Caco-2 (cell line): ENCODE results near the gene DIP2A. TPM values are rescaled to one million over a fixed set of nuclear protein-coding genes. Genes with fewer than 3 reads are reported as not detected.

Source experiments
- BruUV-seq: library from RNA; stranded (reverse); fragments of 400-500 nt; replicated peaks from 2 replicates; lab custom pipeline; 2021; lab: Mats Ljungman, UMichigan
- CTCF ChIA-PET: fragments of 300-600 bp; sonication (Branson Sonifier 250); formaldehyde crosslinking; loops from one replicate; lab custom pipeline; 2022; ENCODE audit warnings: antibody characterized with exemption; lab: Charles Lee
- POLR2A ChIA-PET: fragments of 300-600 bp; sonication (Branson Sonifier 250); formaldehyde crosslinking; loops from one replicate; lab custom pipeline; 2022; ENCODE audit warnings: antibody characterized with exemption; lab: Charles Lee
- DNase-seq, 2 experiments: peaks; one replicate each; pipeline versions ENCODE4 v3.0.0 to v3.0.0-alpha.2; 2020 to 2022
- H3K27me3 ChIP-seq: replicated peaks from 2 replicates; pipeline ENCODE4 v1.6.0; 2011; ENCODE audit warnings: low read length; ENCODE audit not compliant: control insufficient read depth, insufficient read depth
- H3K36me3 ChIP-seq: 2 replicates; pipeline ENCODE4 v1.5.1; 2011; ENCODE audit warnings: low read length; ENCODE audit not compliant: control insufficient read depth, insufficient read depth
- H3K4me1 ChIP-seq: fragments of 250-450 bp; sonication (Bioruptor Pico); 2 replicates; pipeline ENCODE4 v1.5.1; 2020; ENCODE audit warnings: mild to moderate bottlenecking
- H3K4me3 ChIP-seq: 2 replicates; pipeline ENCODE4 v1.5.1; 2011; ENCODE audit warnings: low read depth, mild to moderate bottlenecking, control low read depth, low read length
- H3K9me3 ChIP-seq: fragments of 250-450 bp; sonication (Bioruptor Pico); 2 replicates; pipeline ENCODE4 v1.5.1; 2020; ENCODE audit warnings: mild to moderate bottlenecking, moderate library complexity
- H3K27ac Mint-ChIP-seq: one replicate; pipeline ENCODE4 v1.8.0; 2022; ENCODE audit warnings: mixed read lengths; ENCODE audit not compliant: unreplicated experiment
- H3K27me3 Mint-ChIP-seq: one replicate; pipeline ENCODE4 v1.8.0; 2022; ENCODE audit warnings: mixed read lengths; ENCODE audit not compliant: insufficient read depth, unreplicated experiment
- H3K36me3 Mint-ChIP-seq: one replicate; pipeline ENCODE4 v1.8.0; 2022; ENCODE audit warnings: mild to moderate bottlenecking, mixed read lengths; ENCODE audit not compliant: insufficient read depth, unreplicated experiment
- H3K4me1 Mint-ChIP-seq: one replicate; pipeline ENCODE4 v1.8.0; 2022; ENCODE audit warnings: low read depth, mixed read lengths; ENCODE audit not compliant: unreplicated experiment
- H3K4me3 Mint-ChIP-seq: one replicate; pipeline ENCODE4 v1.8.0; 2022; ENCODE audit warnings: mild to moderate bottlenecking, moderate library complexity, mixed read lengths; ENCODE audit not compliant: unreplicated experiment
- H3K9me3 Mint-ChIP-seq: one replicate; pipeline ENCODE4 v1.8.0; 2022; ENCODE audit warnings: mixed read lengths; ENCODE audit not compliant: unreplicated experiment
- CTCF ChIP-seq, 2 experiments: fragments of 200-600 bp in 1 of 2; IDR thresholded peaks; 1 replicate in 1 of 2; 2 replicates in 1 of 2; pipeline versions ENCODE4 v1.5.1 to v1.8.0; 2011 to 2022; ENCODE audit warnings: antibody characterized with exemption in 1 of 2, control low read depth in 1 of 2, inconsistent platforms in 1 of 2, low read depth in 1 of 2, low read length in 1 of 2, mild to moderate bottlenecking in 1 of 2, moderate library complexity in 1 of 2; ENCODE audit not compliant: insufficient read depth in 1 of 2, severe bottlenecking in 1 of 2, unreplicated experiment in 1 of 2
- intact Hi-C: fragments of 100-400 bp; cut with micrococcal nuclease; formaldehyde crosslinking; loops from one replicate; pipeline ENCODE4 v1.10.0; 2022; ENCODE audit not compliant: unreplicated experiment
- total RNA-seq: library from RNA; stranded (reverse); gene quantifications from 2 replicates; pipeline ENCODE4 v1.2.3, GENCODE V29; 2022

The DIP2A gene
- total RNA-seq, 1 experiment from 2014 or later, result 44.6 TPM

DNA sequence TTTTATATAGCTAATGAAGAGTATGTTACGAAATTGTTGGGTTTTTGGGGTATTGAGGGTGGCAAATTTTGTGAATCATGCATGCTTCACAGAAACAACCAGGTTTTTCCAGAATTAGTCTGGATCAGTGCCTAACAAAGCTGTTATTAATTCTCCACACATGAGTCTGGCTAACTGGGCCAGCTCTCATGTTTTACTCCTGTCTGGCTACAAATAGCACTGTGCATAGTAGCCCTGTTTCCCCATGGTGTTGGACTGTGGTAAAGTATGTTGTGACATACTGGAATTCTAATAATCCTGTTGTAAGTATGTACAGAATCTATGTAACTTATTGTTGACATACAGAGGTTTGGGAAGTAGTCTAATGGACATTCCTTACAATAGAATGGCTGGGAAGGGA lies 110.4 kb downstream of the DIP2A start:
- Mint-ChIP-seq H3K9me3 (peaks cover 10% of the 10 kb centered on the region), H3K27ac (no peak overlapping the region), H3K27me3 (no peaks in the 10 kb centered on the region), H3K36me3 (peaks cover 43% of the 10 kb centered on the region), H3K4me1 (no peaks in the 10 kb centered on the region), H3K4me3 (no peak overlapping the region)
- peaks cover 5% of the 10 kb centered on the region for H3K36me3 ChIP-seq
- no peak overlapping the region for H3K4me3 ChIP-seq
- intact Hi-C loops, result no loop called here
- no peaks in the 10 kb centered on the region; the same call in 1 of the 2 replicates for H3K9me3 ChIP-seq
- no peaks in the 10 kb centered on the region for H3K4me1 ChIP-seq
- no peak for TF ChIP-seq CTCF (IDR thresholded peaks at IDR 0.05; ENCODE audit: insufficient read depth in 1 of 2, low read depth in 1 of 2, low read length in 1 of 2, severe bottlenecking in 1 of 2, unreplicated experiment in 1 of 2)
- DNase-seq, result no peak
- H3K27me3 ChIP-seq, result no peaks in the 10 kb centered on the region
- POLR2A ChIA-PET, result no interaction called here
- CTCF ChIA-PET, result no interaction called here
- no TSS peak for BruUV-seq

DNA sequence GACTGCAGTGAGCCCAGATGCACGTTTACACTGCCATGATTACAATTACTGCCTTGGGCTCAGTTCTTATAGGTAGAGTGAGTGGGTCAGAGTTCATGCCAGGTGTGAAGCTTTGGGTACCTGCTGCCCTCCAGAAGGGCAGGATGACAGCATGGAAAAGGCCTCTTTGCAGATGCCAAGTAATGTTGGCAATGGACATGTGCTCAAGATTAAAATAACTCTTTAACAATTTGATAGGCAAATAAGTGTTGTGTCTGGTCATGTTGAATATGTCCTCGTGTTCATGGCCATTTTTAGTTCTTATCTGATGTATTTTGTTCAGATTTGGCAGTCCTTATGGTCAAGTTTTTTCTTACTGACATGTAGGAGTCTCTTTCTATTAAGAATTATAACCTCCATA lies 111.4 kb downstream of the DIP2A start:
- DNase-seq, result no peak
- Mint-ChIP-seq H3K27ac (no peak overlapping the region), H3K36me3 (peaks cover 47% of the 10 kb centered on the region), H3K27me3 (no peaks in the 10 kb centered on the region), H3K9me3 (peaks cover 10% of the 10 kb centered on the region), H3K4me1 (no peaks in the 10 kb centered on the region), H3K4me3 (no peak overlapping the region)
- H3K27me3 ChIP-seq, result no peaks in the 10 kb centered on the region
- intact Hi-C loops, result no loop called here
- no peak overlapping the region for H3K4me3 ChIP-seq
- ChIA-PET CTCF (no interaction called here), POLR2A (no interaction called here)
- TF ChIP-seq CTCF (IDR thresholded peaks at IDR 0.05; ENCODE audit: insufficient read depth in 1 of 2, low read depth in 1 of 2, low read length in 1 of 2, severe bottlenecking in 1 of 2, unreplicated experiment in 1 of 2), result no peak
- no peaks in the 10 kb centered on the region; the same call in 1 of the 2 replicates for H3K9me3 ChIP-seq
- BruUV-seq, result no TSS peak
- H3K36me3 ChIP-seq, result peaks cover 5% of the 10 kb centered on the region
- H3K4me1 ChIP-seq, result no peaks in the 10 kb centered on the region

DNA sequence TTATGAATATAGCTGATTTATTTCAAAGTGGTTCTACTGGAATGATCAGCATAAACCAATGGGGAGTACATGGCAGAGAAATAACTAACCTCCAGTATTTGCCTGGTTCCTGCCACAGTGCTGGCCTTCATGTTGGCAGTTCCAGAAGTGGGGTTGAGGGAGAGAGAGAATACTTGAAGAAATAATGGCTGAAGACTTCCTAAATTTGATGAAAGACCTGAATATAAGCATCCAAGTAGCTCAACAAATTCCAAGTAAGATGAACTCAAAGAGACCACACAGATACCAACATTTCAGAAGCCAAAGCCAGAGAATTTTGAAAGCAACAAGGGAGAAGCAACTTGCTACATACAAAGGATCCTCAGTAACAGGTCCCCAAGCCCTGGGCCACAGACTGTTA lies 111.9 kb downstream of the DIP2A start:
- Histone ChIP-seq H3K4me3 (no peak overlapping the region), H3K27me3 (no peaks in the 10 kb centered on the region), H3K9me3 (no peaks in the 10 kb centered on the region; the same call in 1 of the 2 replicates), H3K36me3 (peaks cover 5% of the 10 kb centered on the region), H3K4me1 (no peaks in the 10 kb centered on the region)
- no peak for DNase-seq
- no peak for TF ChIP-seq CTCF (IDR thresholded peaks at IDR 0.05; ENCODE audit: insufficient read depth in 1 of 2, low read depth in 1 of 2, low read length in 1 of 2, severe bottlenecking in 1 of 2, unreplicated experiment in 1 of 2)
- H3K27me3 Mint-ChIP-seq, result no peaks in the 10 kb centered on the region
- ChIA-PET CTCF (no interaction called here), POLR2A (no interaction called here)
- peaks cover 42% of the 10 kb centered on the region for H3K36me3 Mint-ChIP-seq
- H3K27ac Mint-ChIP-seq, result no peak overlapping the region
- H3K9me3 Mint-ChIP-seq, result peaks cover 10% of the 10 kb centered on the region
- no peak overlapping the region for H3K4me3 Mint-ChIP-seq
- intact Hi-C loops, result no loop called here
- no TSS peak for BruUV-seq
- H3K4me1 Mint-ChIP-seq, result no peaks in the 10 kb centered on the region
